Uterus (tissue), 2 donors: Measurements from ENCODE around the gene DUOX2.

Experiments
- POLR2A ChIP-seq, 2 donors: fragments of 450-650 bp; IDR thresholded peaks; one replicate each; pipeline ENCODE4 v1.6.1; 2016; ENCODE audit warnings: antibody characterized with exemption in 2 of 2, mild to moderate bottlenecking in 1 of 2, moderate library complexity in 1 of 2
- TF ChIP-seq, protein P1 (sequence below), 4 experiments: fragments of 200-600 bp in 2 of 4; fragments of 450-650 bp in 2 of 4; sonication (generic) in 2 of 4; IDR thresholded peaks; one replicate each; pipeline ENCODE4 v1.5.1; 2016 to 2019; ENCODE audit warnings: antibody characterized with exemption in 4 of 4, mild to moderate bottlenecking in 2 of 4, moderate library complexity in 1 of 4

DNA sequence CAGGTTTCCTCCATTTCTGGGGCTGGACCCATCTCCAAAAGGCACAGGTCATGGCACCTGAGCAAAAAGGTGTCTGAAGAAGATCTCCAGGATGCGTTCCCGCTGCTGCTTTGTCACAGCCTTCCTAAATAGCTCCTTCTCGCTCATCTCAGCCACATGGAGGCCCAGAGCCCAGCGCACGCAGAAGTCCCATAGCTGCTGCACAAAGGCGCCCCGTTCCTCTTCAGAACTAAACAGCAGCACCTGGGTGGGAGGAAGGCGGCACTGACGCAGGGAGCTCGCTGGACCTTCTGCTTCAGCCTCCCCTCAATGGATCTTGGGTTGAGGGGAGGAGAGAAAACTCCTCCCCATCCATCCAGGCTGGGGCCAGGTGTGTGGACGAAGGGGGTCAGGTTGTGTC lies 8.4 kb downstream of the DUOX2 start:
- TF ChIP-seq, protein P1, sequence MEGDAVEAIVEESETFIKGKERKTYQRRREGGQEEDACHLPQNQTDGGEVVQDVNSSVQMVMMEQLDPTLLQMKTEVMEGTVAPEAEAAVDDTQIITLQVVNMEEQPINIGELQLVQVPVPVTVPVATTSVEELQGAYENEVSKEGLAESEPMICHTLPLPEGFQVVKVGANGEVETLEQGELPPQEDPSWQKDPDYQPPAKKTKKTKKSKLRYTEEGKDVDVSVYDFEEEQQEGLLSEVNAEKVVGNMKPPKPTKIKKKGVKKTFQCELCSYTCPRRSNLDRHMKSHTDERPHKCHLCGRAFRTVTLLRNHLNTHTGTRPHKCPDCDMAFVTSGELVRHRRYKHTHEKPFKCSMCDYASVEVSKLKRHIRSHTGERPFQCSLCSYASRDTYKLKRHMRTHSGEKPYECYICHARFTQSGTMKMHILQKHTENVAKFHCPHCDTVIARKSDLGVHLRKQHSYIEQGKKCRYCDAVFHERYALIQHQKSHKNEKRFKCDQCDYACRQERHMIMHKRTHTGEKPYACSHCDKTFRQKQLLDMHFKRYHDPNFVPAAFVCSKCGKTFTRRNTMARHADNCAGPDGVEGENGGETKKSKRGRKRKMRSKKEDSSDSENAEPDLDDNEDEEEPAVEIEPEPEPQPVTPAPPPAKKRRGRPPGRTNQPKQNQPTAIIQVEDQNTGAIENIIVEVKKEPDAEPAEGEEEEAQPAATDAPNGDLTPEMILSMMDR (IDR thresholded peaks at IDR 0.05): no peak
- no peak for TF ChIP-seq POLR2A (IDR thresholded peaks at IDR 0.05)
